Measurements from ENCODE around the gene FZD7. TPM values are rescaled to one million over a fixed set of nuclear protein-coding genes. Genes with fewer than 3 reads are reported as not detected.
A peak's percentile ranks its signal among the peaks of the same experiment; 100 is the strongest.

The FZD7 gene
- total and polyA plus RNA-seq, 2 of the 8 experiments (the other 6 are each of a cell fraction or from before 2014, with no cell fraction given): 176 to 246 TPM

DNA sequence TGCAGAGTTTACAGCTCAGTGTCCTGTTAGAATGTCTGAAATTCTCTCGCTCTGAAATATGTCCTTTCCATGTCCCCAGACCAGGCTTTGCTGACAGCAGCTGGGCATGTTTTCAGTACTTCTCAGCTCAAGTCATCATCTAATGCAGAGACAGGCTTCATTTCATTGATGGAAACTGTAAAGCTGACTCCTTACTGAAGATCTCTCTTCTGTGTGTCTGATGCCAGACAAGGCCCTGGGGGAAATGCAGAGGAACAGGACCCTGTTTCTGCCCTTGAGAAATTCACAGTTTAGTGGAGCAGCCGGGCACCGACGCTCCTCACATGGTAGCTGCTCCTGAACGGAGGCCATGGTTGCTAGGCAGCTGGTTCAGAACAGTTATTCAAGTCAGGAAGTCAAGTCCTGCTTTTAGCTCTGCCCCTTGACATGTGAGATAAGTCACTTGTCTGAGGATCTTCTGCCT, 24.6 kb upstream of the FZD7 start:
- no peak overlapping the region for H3K18ac ChIP-seq (ENCODE audit: extremely low read depth, low read length)
- H4K91ac ChIP-seq (replicated peaks; ENCODE audit: insufficient read length, low read length): no peak overlapping the region
- H3K79me1 ChIP-seq (ENCODE audit: low read depth, low read length): no peaks in the 10 kb centered on the region
- H3K23ac ChIP-seq (ENCODE audit: insufficient read length): no peak overlapping the region
- ChIA-PET CTCF (ENCODE audit: partially characterized antibody) (interaction anchor here (0.6 to 2.1 kb wide), 14 partner anchors 8 to 220 kb away, joined by 3 to 6 read pairs (median 3); no protein-coding TSS in a partner anchor), POLR2A (ENCODE audit: partially characterized antibody) (interaction anchor here (1.1 to 1.4 kb wide), 2 partner anchors 10 to 23 kb away, joined by 5 to 6 read pairs; no protein-coding TSS in a partner anchor)
- H3K4me1 ChIP-seq (replicated peaks in 1 of 4; ENCODE audit: control insufficient read depth in 3 of 4, insufficient read depth in 4 of 4, low read length in 3 of 4): peaks cover 0 to 4% (median 0%) of the 10 kb centered on the region in 4 experiments; a peak in 3 of 7 replicates
- H3K36me3 ChIP-seq (ENCODE audit: control insufficient read depth in 2 of 4, insufficient read depth in 4 of 4, low read length in 3 of 4): no peaks in the 10 kb centered on the region; a peak in 1 of 8 replicates
- H3K79me2 ChIP-seq (ENCODE audit: control insufficient read depth in 1 of 2, insufficient read depth in 2 of 2, low read length in 2 of 2): no peaks in the 10 kb centered on the region
- H2AFZ ChIP-seq (ENCODE audit: low read length): no peak overlapping the region
- H3K9me3 ChIP-seq (ENCODE audit: insufficient read depth in 2 of 2, low read depth in 1 of 2, low read length in 1 of 2): no peaks in the 10 kb centered on the region
- no peak overlapping the region for H3K56ac ChIP-seq (replicated peaks; ENCODE audit: insufficient read length, low read depth, low read length)
- H3K23me2 ChIP-seq (ENCODE audit: low read depth, low read length): no peaks in the 10 kb centered on the region
- no peak overlapping the region for H3K27ac ChIP-seq (ENCODE audit: low read depth, low read length)
- no peak overlapping the region for H4K5ac ChIP-seq (ENCODE audit: insufficient read length, low read depth, low read length)
- H4K8ac ChIP-seq (ENCODE audit: extremely low read depth, insufficient read depth, low read length): no peak overlapping the region
- no peak overlapping the region for H2AK5ac ChIP-seq (ENCODE audit: low read depth, low read length)
- no peak overlapping the region for H2BK120ac ChIP-seq (replicated peaks; ENCODE audit: low read depth, low read length)
- H2BK20ac ChIP-seq (ENCODE audit: low read length): no peak overlapping the region
- DNase-seq (ENCODE audit: low read depth in 1 of 2, low spot score in 2 of 2) (no peak), FAIRE-seq (no peak)
- no peak for TF ChIP-seq CBX5 (IDR thresholded peaks at IDR 0.05; ENCODE audit: low read depth, low read length)
- TF ChIP-seq, protein P1, sequence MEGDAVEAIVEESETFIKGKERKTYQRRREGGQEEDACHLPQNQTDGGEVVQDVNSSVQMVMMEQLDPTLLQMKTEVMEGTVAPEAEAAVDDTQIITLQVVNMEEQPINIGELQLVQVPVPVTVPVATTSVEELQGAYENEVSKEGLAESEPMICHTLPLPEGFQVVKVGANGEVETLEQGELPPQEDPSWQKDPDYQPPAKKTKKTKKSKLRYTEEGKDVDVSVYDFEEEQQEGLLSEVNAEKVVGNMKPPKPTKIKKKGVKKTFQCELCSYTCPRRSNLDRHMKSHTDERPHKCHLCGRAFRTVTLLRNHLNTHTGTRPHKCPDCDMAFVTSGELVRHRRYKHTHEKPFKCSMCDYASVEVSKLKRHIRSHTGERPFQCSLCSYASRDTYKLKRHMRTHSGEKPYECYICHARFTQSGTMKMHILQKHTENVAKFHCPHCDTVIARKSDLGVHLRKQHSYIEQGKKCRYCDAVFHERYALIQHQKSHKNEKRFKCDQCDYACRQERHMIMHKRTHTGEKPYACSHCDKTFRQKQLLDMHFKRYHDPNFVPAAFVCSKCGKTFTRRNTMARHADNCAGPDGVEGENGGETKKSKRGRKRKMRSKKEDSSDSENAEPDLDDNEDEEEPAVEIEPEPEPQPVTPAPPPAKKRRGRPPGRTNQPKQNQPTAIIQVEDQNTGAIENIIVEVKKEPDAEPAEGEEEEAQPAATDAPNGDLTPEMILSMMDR (IDR thresholded peaks at IDR 0.05; ENCODE audit: control extremely low read depth in 1 of 3, insufficient read depth in 1 of 3, low read depth in 1 of 3, low read length in 3 of 3): no peak
- TF ChIP-seq YY1 (IDR thresholded peaks at IDR 0.05; ENCODE audit: low read depth, low read length): no peak
- H3K27me3 ChIP-seq (replicated peaks in 1 of 4; ENCODE audit: control insufficient read depth in 3 of 4, extremely low read depth in 1 of 4, insufficient read depth in 3 of 4, low read length in 3 of 4): no peaks in the 10 kb centered on the region
- no peak overlapping the region for H3K14ac ChIP-seq (ENCODE audit: insufficient read length)
- H2BK12ac ChIP-seq (ENCODE audit: low read depth, low read length): 0 out of 2 replicates have a peak overlapping the region, but pooled peaks have one; percentile 29
- no peak overlapping the region for H3K9ac ChIP-seq (replicated peaks in 1 of 4; ENCODE audit: extremely low read depth in 1 of 4, low read depth in 3 of 4, low read length in 3 of 4)
- H2BK15ac ChIP-seq (ENCODE audit: low read length): no peak overlapping the region
- H3K4ac ChIP-seq (replicated peaks; ENCODE audit: insufficient read length, low read depth, low read length): no peak overlapping the region
- H4K20me1 ChIP-seq (replicated peaks in 1 of 2; ENCODE audit: control insufficient read depth in 1 of 2, insufficient read depth in 2 of 2, low read length in 2 of 2): no peaks in the 10 kb centered on the region
- H3K4me3 ChIP-seq (ENCODE audit: extremely low read depth in 1 of 4, insufficient read depth in 2 of 4, low read depth in 3 of 4, low read length in 4 of 4): no peak overlapping the region
- 95% methylated on average over 5 of the region's 5 CpGs; no CpG with 5 or more reads in 1 of the 2 experiments for WGBS, 2 experiments (ENCODE audit: extremely low coverage in 1 of 2, insufficient coverage in 1 of 2, insufficient read length in 1 of 2, insufficient replicate concordance in 2 of 2, low coverage in 1 of 2, low lambda C conversion rate in 2 of 2, missing lambda C conversion rate in 1 of 2)
- no peak overlapping the region for H2BK5ac ChIP-seq (ENCODE audit: low read depth, low read length)
- no peak overlapping the region for H3K4me2 ChIP-seq (ENCODE audit: insufficient read depth in 1 of 2, low read depth in 2 of 2, low read length in 2 of 2)

Data from H1 (cell line).